Type B pancreatic cell (in vitro differentiated cells): ENCODE results near the gene AFDN. TPM values are rescaled to one million over a fixed set of nuclear protein-coding genes. Genes with fewer than 3 reads are reported as not detected.

Experiments
- DNase-seq: peaks from one replicate; pipeline ENCODE4 v3.0.0; 2021; ENCODE audit warnings: mixed read lengths; ENCODE audit not compliant: unreplicated experiment; ENCODE audit errors: extremely low spot score
- H3K27ac Mint-ChIP-seq: 2 replicates; pipeline ENCODE4 v1.8.0; 2021; ENCODE audit warnings: mild to moderate bottlenecking, mixed read lengths
- H3K27me3 Mint-ChIP-seq: 2 replicates; pipeline ENCODE4 v1.8.0; 2021; ENCODE audit warnings: mixed read lengths
- H3K36me3 Mint-ChIP-seq: 2 replicates; pipeline ENCODE4 v1.8.0; 2021; ENCODE audit warnings: mixed read lengths
- H3K4me1 Mint-ChIP-seq: one replicate; pipeline ENCODE4 v1.8.0; 2021; ENCODE audit warnings: mixed read lengths; ENCODE audit not compliant: unreplicated experiment
- H3K4me3 Mint-ChIP-seq: 2 replicates; pipeline ENCODE4 v1.8.0; 2021; ENCODE audit warnings: mild to moderate bottlenecking, mixed read lengths
- H3K9me3 Mint-ChIP-seq: 2 replicates; pipeline ENCODE4 v1.8.0; 2021; ENCODE audit warnings: mixed read lengths
- total RNA-seq: library from RNA; stranded (reverse); gene quantifications from 2 replicates; pipeline ENCODE4 v1.2.1, GENCODE V29; 2021; ENCODE audit warnings: low replicate concordance
- TF ChIP-seq, protein P1 (sequence below): fragments of 200-600 bp; sonication (generic); conservative IDR thresholded peaks from 2 replicates; pipeline ENCODE4 v1.5.0; 2021; ENCODE audit warnings: antibody characterized with exemption, mild to moderate bottlenecking

AFDN gene
- total RNA-seq, 1 donor from 2014 or later, result 154 TPM

- no peaks in the 10 kb centered on the region for H3K9me3 Mint-ChIP-seq
- H3K4me3 Mint-ChIP-seq, result no peak overlapping the region
- H3K4me1 Mint-ChIP-seq, result no peaks in the 10 kb centered on the region
- H3K36me3 Mint-ChIP-seq, result peaks cover 10% of the 10 kb centered on the region
- no peak overlapping the region for H3K27ac Mint-ChIP-seq
- H3K27me3 Mint-ChIP-seq, result no peaks in the 10 kb centered on the region
- TF ChIP-seq, protein P1, sequence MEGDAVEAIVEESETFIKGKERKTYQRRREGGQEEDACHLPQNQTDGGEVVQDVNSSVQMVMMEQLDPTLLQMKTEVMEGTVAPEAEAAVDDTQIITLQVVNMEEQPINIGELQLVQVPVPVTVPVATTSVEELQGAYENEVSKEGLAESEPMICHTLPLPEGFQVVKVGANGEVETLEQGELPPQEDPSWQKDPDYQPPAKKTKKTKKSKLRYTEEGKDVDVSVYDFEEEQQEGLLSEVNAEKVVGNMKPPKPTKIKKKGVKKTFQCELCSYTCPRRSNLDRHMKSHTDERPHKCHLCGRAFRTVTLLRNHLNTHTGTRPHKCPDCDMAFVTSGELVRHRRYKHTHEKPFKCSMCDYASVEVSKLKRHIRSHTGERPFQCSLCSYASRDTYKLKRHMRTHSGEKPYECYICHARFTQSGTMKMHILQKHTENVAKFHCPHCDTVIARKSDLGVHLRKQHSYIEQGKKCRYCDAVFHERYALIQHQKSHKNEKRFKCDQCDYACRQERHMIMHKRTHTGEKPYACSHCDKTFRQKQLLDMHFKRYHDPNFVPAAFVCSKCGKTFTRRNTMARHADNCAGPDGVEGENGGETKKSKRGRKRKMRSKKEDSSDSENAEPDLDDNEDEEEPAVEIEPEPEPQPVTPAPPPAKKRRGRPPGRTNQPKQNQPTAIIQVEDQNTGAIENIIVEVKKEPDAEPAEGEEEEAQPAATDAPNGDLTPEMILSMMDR, result peak; percentile 92
- DNase-seq, result no peak
Measured at GRCh38 chr6:167898673-167899311, 72.1 kb downstream of the AFDN start.

DNA sequence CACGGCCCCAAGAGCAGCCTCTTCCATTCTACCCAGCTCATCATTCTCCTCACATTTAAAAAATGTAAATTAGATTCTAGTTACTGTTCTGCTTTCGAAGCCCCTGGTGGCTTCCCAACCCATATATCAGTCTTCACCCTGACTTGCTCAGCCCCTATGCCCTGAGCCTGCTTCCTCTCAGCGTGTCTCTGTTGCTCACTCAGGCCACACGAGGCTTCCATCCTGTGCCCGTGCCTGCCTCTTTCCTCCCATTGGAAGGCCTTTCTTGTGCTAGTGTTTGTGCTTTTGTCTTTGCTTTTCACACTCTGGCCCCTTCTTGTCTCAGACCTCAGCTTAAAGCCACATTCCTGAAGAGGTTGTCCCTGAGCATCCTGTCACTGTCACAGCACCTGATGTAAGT is 78.1 kb downstream of the AFDN start:
- no peak for DNase-seq
- H3K27ac Mint-ChIP-seq, result no peak overlapping the region

GRCh38 chr6:167906899-167907298 is 80.2 kb downstream of the AFDN start:
- H3K36me3 Mint-ChIP-seq, result peaks cover 27% of the 10 kb centered on the region
- peak overlapping the region; percentile 33 for H3K27ac Mint-ChIP-seq
- H3K9me3 Mint-ChIP-seq, result no peaks in the 10 kb centered on the region
- DNase-seq, result no peak
- peaks cover 4% of the 10 kb centered on the region for H3K4me1 Mint-ChIP-seq
- TF ChIP-seq, protein P1, result no peak
- no peaks in the 10 kb centered on the region for H3K27me3 Mint-ChIP-seq
- H3K4me3 Mint-ChIP-seq, result no peak overlapping the region

More for the DNA sequence above, 78.1 kb downstream of the AFDN start:
- no peaks in the 10 kb centered on the region for H3K9me3 Mint-ChIP-seq
- no peaks in the 10 kb centered on the region for H3K27me3 Mint-ChIP-seq
- peaks cover 4% of the 10 kb centered on the region for H3K4me1 Mint-ChIP-seq
- H3K36me3 Mint-ChIP-seq, result peaks cover 27% of the 10 kb centered on the region
- TF ChIP-seq, protein P1, result no peak
- H3K4me3 Mint-ChIP-seq, result no peak overlapping the region

- peaks cover 4% of the 10 kb centered on the region for H3K4me1 Mint-ChIP-seq
- no peak overlapping the region for H3K27ac Mint-ChIP-seq
- H3K36me3 Mint-ChIP-seq, result peaks cover 28% of the 10 kb centered on the region
- H3K4me3 Mint-ChIP-seq, result no peak overlapping the region
- no peaks in the 10 kb centered on the region for H3K9me3 Mint-ChIP-seq
- TF ChIP-seq, protein P1, result peak; percentile 69
- no peak for DNase-seq
- H3K27me3 Mint-ChIP-seq, result no peaks in the 10 kb centered on the region
Measured at GRCh38 chr6:167907837-167908681, 81.3 kb downstream of the AFDN start.

DNA sequence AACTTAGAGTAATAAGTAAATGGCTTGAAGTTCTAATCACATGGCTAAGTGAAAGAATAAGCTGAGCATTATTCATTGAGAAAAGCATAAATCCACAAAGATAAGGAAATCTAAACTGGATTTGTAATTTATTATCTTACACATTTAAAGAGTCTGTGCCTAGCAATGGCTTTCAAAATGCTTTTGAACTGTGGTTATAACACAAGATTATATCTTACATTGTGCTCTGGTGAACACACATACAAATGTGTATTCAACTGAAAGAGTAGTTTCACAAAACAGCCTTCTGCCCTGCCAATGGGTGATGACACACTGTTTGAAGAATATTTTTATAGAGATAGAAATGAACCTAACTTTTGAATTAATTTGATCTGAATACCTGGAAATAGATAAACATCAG is 83.3 kb downstream of the AFDN start:
- Mint-ChIP-seq H3K9me3 (no peaks in the 10 kb centered on the region), H3K4me3 (no peak overlapping the region), H3K4me1 (no peaks in the 10 kb centered on the region), H3K27ac (no peak overlapping the region), H3K36me3 (peaks cover 23% of the 10 kb centered on the region), H3K27me3 (no peaks in the 10 kb centered on the region)
- no peak for DNase-seq
- TF ChIP-seq, protein P1, result no peak
